OCI-LY1 (cell line): ENCODE results near the gene WDR82.

ENCODE experiments used
- CTCF ChIP-seq: fragments of 200-600 bp; sonication (generic), shearing (Covaris generic); IDR thresholded peaks from 2 replicates; pipeline ENCODE4 v1.5.1; 2017; ENCODE audit warnings: mild to moderate bottlenecking, antibody characterized with exemption, low read length, moderate library complexity, mixed read lengths
- EZH2 ChIP-seq: fragments of 200-600 bp; sonication (generic), shearing (Covaris generic); IDR thresholded peaks from 2 replicates; pipeline ENCODE4 v1.8.0; 2017; ENCODE audit warnings: borderline replicate concordance, mixed run types, mild to moderate bottlenecking, antibody characterized with exemption, low read length, moderate library complexity, mixed read lengths

- no peak for TF ChIP-seq CTCF
- no peak for TF ChIP-seq EZH2
Observed at GRCh38 chr3:52315006-52315405, 36.6 kb upstream of the WDR82 start.
